MM.1S (cell line): Measurements from ENCODE around the gene ASH1L.
"Not testable (repeated sequence)": the region's sequence is repeated elsewhere in the genome, so short reads cannot be mapped to it uniquely, and the experiment has no call there.

ENCODE experiments used
- CTCF ChIP-seq: fragments of 300-600 bp; sonication (generic); IDR thresholded peaks from 2 replicates; pipeline ENCODE4 v1.5.1; 2016; ENCODE audit warnings: antibody characterized with exemption, low read length, mixed read lengths
- EZH2 ChIP-seq: fragments of 300-600 bp; sonication (generic); optimal IDR thresholded peaks from 2 replicates; pipeline ENCODE3; 2017; ENCODE audit warnings: low read depth, mild to moderate bottlenecking, antibody characterized with exemption, low read length, mixed read lengths
- EZH2phosphoT487 ChIP-seq: fragments of 300-600 bp; sonication (generic); IDR thresholded peaks from 2 replicates; pipeline ENCODE4 v1.6.1; 2018; ENCODE audit warnings: antibody characterized with exemption, low read length

GRCh38 chr1:155590516-155591247 is 28.1 kb upstream of the ASH1L start:
- not testable (repeated sequence) for TF ChIP-seq CTCF, EZH2, EZH2phosphoT487
